Activated CD4-positive, alpha-beta T cell treated with anti-CD3 and anti-CD28 coated beads, Interleukin-2, amount 10 ng/mL, durations not matched to agents 24 days and 14 days (primary cell): ENCODE results near the gene ZDHHC11. TPM values are rescaled to one million over a fixed set of nuclear protein-coding genes. Genes with fewer than 3 reads are reported as not detected.
A peak's percentile ranks its signal among the peaks of the same experiment; 100 is the strongest.
"Not testable (repeated sequence)": the region's sequence is repeated elsewhere in the genome, so short reads cannot be mapped to it uniquely, and the experiment has no call there.

Source experiments
- DNase-seq: peaks from one replicate; pipeline ENCODE4 v3.0.0; 2022
- H3K27ac Mint-ChIP-seq: one replicate; pipeline ENCODE4 v1.8.0; 2022; ENCODE audit warnings: mild to moderate bottlenecking, mixed read lengths
- H3K27me3 Mint-ChIP-seq: one replicate; pipeline ENCODE4 v1.8.0; 2022; ENCODE audit warnings: mixed read lengths
- H3K36me3 Mint-ChIP-seq: one replicate; pipeline ENCODE4 v1.8.0; 2022; ENCODE audit warnings: low read depth, mild to moderate bottlenecking, mixed read lengths
- H3K4me1 Mint-ChIP-seq: one replicate; pipeline ENCODE4 v1.8.0; 2021; ENCODE audit warnings: mixed read lengths
- H3K4me3 Mint-ChIP-seq: one replicate; pipeline ENCODE4 v1.8.0; 2022; ENCODE audit warnings: mild to moderate bottlenecking, moderate library complexity, mixed read lengths
- H3K9me3 Mint-ChIP-seq: one replicate; pipeline ENCODE4 v1.8.0; 2021; ENCODE audit warnings: mixed read lengths
- intact Hi-C: fragments of 100-400 bp; cut with micrococcal nuclease; formaldehyde crosslinking; loops from one replicate; pipeline ENCODE4 v1.15.1; 2023
- total RNA-seq: library from RNA; stranded (reverse); gene quantifications from 2 replicates; pipeline ENCODE4 v1.2.3, GENCODE V29; 2022

The ZDHHC11 gene
- total RNA-seq, 1 donor from 2014 or later, result 14.3 TPM

DNA sequence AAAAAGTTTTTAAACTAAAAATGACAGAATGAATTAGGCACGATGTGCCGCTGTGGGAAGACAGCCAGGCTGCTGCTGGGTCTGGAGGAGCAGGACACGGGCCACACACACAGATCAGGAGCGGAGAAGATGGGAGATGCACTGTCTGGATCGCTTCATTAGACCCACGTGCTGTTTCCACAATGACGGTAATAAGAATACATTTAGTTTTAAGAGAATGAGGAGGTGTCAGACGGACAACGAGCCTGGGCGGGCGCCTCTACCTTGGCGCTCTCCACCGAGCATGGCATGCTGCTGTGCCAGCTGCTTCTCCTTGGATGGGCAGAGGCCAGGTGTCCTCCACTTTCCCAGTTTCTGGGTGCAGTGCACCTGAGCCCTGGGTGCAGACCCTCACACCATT is 77.9 kb downstream of the ZDHHC11 start:
- H3K27me3 Mint-ChIP-seq, H3K4me3 Mint-ChIP-seq, H3K9me3 Mint-ChIP-seq, H3K4me1 Mint-ChIP-seq, H3K36me3 Mint-ChIP-seq, H3K27ac Mint-ChIP-seq: not testable (repeated sequence)
- peak; percentile 13 for DNase-seq
- intact Hi-C loops, result loop anchor here (10.0 kb wide), 1 partner anchor 88 kb away; no protein-coding TSS in a partner anchor

DNA sequence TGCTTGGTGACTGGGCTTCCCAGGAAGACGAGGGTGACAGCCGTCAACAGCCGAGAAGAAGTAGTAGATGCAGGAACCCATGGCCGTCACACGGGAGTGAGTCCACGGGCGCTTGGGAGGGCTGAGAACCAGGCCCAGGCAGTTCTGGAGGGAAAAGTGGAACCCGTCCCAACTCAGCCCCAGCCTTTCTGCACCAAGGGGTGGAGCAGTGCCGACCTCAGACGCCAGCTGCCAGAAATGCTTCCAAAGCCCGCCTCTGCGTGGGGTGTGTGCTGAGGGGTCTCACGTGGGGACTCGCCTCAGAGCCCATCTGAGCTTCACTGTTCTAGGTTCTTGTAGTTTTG is 78.3 kb downstream of the ZDHHC11 start:
- H3K36me3 Mint-ChIP-seq, H3K27me3 Mint-ChIP-seq: not testable (repeated sequence)

DNA sequence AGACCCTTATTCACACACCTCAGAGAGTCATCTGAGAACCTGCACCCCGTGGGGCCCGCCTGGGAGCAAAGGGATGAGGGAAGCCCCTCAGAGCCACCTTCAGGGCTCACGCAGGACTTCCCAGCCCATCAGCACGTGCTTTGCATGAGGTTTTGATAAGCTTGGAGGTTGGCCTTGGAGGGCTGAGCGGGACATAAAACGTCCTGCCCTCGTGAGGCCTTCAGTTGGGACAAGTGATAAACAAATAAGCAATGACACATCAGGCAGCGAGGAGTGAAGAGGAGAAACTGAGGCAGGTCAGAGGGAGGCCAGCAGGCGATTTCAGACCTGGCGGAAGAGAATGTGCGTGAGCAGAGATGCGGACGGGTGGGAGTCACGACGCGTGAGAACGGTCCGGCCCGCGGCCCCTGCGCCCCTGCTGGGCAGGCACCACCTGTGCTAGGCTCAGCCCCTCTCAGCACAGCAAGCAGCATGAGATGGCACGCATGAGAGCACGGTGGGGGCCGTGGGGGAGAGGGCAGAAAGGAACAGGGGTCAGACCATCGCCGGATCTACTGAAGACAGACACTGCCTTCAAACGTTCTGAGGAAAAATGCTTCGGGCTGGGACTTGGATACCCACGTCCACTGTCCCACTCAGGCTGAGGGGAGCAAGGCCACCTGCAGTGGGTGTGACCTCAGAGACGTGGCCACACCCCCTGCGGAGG is 78.8 kb downstream of the ZDHHC11 start:
- DNase-seq, result peak; percentile 28
- H3K9me3 Mint-ChIP-seq, H3K4me3 Mint-ChIP-seq, H3K27ac Mint-ChIP-seq, H3K4me1 Mint-ChIP-seq, H3K27me3 Mint-ChIP-seq, H3K36me3 Mint-ChIP-seq: not testable (repeated sequence)
- intact Hi-C loops, result loop anchor here (10.0 kb wide), 1 partner anchor 87 kb away; no protein-coding TSS in a partner anchor

More for the DNA sequence above, 78.3 kb downstream of the ZDHHC11 start:
- H3K27ac Mint-ChIP-seq, H3K9me3 Mint-ChIP-seq, H3K4me3 Mint-ChIP-seq, H3K4me1 Mint-ChIP-seq: not testable (repeated sequence)
- intact Hi-C loops, result loop anchor here (10.0 kb wide), 1 partner anchor 88 kb away; no protein-coding TSS in a partner anchor
- peak; percentile 27 for DNase-seq

DNA sequence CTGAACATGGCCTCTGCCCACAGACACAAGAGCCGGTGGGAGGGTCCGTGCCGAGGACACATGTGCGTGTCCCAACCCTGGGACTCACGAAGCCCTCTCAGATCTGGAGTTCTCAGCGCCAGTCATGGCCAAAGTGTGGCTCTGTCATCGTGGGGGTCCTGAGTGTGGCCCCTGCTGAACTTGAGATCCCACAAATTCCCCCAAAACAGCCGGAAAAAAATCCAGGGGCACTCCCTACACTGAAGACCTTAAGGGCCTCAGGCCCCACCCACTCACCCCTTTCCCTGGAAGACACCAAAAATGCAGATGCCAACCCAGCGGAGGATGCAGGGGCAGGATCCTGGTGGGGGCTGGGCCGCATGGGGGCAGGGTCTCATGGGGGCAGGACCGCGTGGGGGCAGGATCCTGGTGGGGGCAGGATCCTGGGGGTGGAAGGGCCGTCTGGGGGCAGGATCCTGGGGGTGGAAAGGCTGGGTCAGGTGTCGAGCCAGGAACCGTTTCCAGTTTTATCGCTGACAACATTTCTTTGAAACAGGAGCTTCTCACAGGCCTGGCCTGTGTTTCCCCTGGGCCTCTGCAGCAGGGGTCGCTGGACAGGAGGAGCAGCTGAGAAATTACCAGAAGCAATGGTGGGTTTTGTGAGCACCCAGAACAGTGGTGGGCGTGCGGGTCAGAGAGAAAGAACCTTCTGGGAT is 79.6 kb downstream of the ZDHHC11 start:
- not testable (repeated sequence) for H3K4me3 Mint-ChIP-seq, H3K27ac Mint-ChIP-seq, H3K4me1 Mint-ChIP-seq, H3K36me3 Mint-ChIP-seq, H3K9me3 Mint-ChIP-seq, H3K27me3 Mint-ChIP-seq
- intact Hi-C loops, result loop anchor here (10.0 kb wide), 1 partner anchor 86 kb away; no protein-coding TSS in a partner anchor
- DNase-seq, result peak; percentile 44

- not testable (repeated sequence) for H3K9me3 Mint-ChIP-seq, H3K4me3 Mint-ChIP-seq, H3K36me3 Mint-ChIP-seq, H3K27me3 Mint-ChIP-seq, H3K4me1 Mint-ChIP-seq, H3K27ac Mint-ChIP-seq
- DNase-seq, result peak; percentile 49
- intact Hi-C loops, result loop anchor here (10.0 kb wide), 1 partner anchor 86 kb away; no protein-coding TSS in a partner anchor
Measured at GRCh38 chr5:770585-770984, 80.2 kb downstream of the ZDHHC11 start.

GRCh38 chr5:769485-770145 is 81.2 kb downstream of the ZDHHC11 start:
- H3K27me3 Mint-ChIP-seq, H3K9me3 Mint-ChIP-seq, H3K4me3 Mint-ChIP-seq, H3K36me3 Mint-ChIP-seq, H3K4me1 Mint-ChIP-seq, H3K27ac Mint-ChIP-seq: not testable (repeated sequence)
- DNase-seq, result peak; percentile 44
- intact Hi-C loops, result loop anchor here (10.0 kb wide), 1 partner anchor 85 kb away; no protein-coding TSS in a partner anchor

GRCh38 chr5:766666-767431 is 83.9 kb downstream of the ZDHHC11 start:
- no peaks in the 10 kb centered on the region for H3K4me1 Mint-ChIP-seq
- H3K9me3 Mint-ChIP-seq, result no peaks in the 10 kb centered on the region

DNA sequence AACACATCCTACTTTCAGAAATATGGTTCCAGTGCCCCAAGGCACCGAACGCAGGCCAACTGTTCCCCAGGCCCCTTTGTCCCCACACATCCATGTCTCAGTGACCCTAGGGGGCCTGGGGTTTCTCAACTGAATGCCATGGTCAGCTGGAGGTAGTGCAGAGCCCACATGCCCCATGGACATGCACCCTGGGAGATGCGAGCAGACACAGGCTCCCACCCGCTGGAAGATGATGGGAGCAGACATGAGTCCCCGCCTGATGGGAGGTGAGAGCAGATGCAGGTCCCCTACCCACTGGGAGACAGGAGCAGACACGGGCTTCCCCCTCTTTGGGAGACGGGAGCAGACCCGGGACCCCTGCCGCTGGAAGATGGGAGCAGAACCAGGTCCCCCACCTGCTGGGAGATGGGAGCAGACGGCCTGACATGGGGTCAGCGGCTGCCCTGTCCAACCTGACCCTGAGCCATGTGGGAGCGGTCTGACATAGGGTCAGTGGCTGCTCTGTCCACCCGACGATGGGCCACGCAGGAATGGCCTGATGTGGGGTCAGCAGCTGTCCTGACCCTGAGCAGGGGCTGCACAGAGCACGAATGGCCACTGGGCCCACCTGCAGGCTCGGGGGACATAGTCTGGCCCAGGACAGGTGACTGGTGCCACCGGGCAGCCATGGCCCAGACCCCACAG is 84.7 kb downstream of the ZDHHC11 start:
- Mint-ChIP-seq H3K27me3 (no peaks in the 10 kb centered on the region), H3K4me3 (no peak overlapping the region), H3K27ac (no peak overlapping the region), H3K36me3 (no peaks in the 10 kb centered on the region), H3K9me3 (no peaks in the 10 kb centered on the region), H3K4me1 (no peaks in the 10 kb centered on the region)
- peak; percentile 51 for DNase-seq
- intact Hi-C loops, result no loop called here

More at GRCh38 chr5:766666-767431, 83.9 kb downstream of the ZDHHC11 start:
- Mint-ChIP-seq H3K4me3 (no peak overlapping the region), H3K36me3 (no peaks in the 10 kb centered on the region), H3K27me3 (no peaks in the 10 kb centered on the region), H3K27ac (no peak overlapping the region)
- peak; percentile 50 for DNase-seq
- intact Hi-C loops, result no loop called here

GRCh38 chr5:763998-764781 is 86.6 kb downstream of the ZDHHC11 start:
- intact Hi-C loops, result no loop called here
- peak; percentile 52 for DNase-seq
- Mint-ChIP-seq H3K9me3 (no peaks in the 10 kb centered on the region), H3K4me1 (no peaks in the 10 kb centered on the region), H3K27ac (no peak overlapping the region), H3K27me3 (no peaks in the 10 kb centered on the region), H3K36me3 (no peaks in the 10 kb centered on the region), H3K4me3 (no peak overlapping the region)

DNA sequence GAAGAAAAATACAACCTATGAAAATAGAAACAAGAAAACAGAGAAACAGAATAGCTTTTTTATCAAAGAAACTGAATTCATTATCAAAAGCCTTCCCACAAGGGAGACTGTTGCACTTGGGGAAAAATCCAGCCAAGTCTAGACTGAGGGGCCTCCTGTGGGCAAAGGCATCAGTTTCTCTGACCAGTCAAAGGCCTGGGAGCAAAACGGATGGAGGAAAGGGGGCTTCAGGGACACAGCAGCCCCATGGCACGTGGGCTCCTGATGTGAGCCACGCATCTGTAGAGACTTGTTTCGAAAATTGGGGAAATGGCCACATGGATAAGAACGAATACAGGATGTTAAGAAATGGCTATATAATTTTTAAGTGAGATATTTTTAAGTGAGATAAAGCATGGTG is 87.4 kb downstream of the ZDHHC11 start:
- Mint-ChIP-seq H3K4me1 (peaks cover 4% of the 10 kb centered on the region), H3K27me3 (no peaks in the 10 kb centered on the region)
- DNase-seq, result no peak

GRCh38 chr5:762996-763395 is 87.8 kb downstream of the ZDHHC11 start:
- H3K27me3 Mint-ChIP-seq, H3K36me3 Mint-ChIP-seq, H3K4me1 Mint-ChIP-seq, intact Hi-C loops, H3K4me3 Mint-ChIP-seq, H3K27ac Mint-ChIP-seq, DNase-seq, H3K9me3 Mint-ChIP-seq: not testable (repeated sequence)

More for the DNA sequence above, 87.4 kb downstream of the ZDHHC11 start:
- no peak overlapping the region for H3K27ac Mint-ChIP-seq
- no peak overlapping the region for H3K4me3 Mint-ChIP-seq
- intact Hi-C loops, result no loop called here
- H3K36me3 Mint-ChIP-seq, result no peaks in the 10 kb centered on the region
- H3K9me3 Mint-ChIP-seq, result no peaks in the 10 kb centered on the region

GRCh38 chr5:761854-762710 is 88.7 kb downstream of the ZDHHC11 start:
- Mint-ChIP-seq H3K4me1 (peaks cover 4% of the 10 kb centered on the region), H3K27me3 (no peaks in the 10 kb centered on the region), H3K9me3 (no peaks in the 10 kb centered on the region), H3K4me3 (no peak overlapping the region), H3K36me3 (no peaks in the 10 kb centered on the region), H3K27ac (no peak overlapping the region)
- intact Hi-C loops, result no loop called here
- DNase-seq, result no peak
